ENCODE measurements around the gene ZNF532.

GRCh38 chr18:58947136-58947732 lies 82.6 kb downstream of the ZNF532 start:
- TF ChIP-seq, protein P1, sequence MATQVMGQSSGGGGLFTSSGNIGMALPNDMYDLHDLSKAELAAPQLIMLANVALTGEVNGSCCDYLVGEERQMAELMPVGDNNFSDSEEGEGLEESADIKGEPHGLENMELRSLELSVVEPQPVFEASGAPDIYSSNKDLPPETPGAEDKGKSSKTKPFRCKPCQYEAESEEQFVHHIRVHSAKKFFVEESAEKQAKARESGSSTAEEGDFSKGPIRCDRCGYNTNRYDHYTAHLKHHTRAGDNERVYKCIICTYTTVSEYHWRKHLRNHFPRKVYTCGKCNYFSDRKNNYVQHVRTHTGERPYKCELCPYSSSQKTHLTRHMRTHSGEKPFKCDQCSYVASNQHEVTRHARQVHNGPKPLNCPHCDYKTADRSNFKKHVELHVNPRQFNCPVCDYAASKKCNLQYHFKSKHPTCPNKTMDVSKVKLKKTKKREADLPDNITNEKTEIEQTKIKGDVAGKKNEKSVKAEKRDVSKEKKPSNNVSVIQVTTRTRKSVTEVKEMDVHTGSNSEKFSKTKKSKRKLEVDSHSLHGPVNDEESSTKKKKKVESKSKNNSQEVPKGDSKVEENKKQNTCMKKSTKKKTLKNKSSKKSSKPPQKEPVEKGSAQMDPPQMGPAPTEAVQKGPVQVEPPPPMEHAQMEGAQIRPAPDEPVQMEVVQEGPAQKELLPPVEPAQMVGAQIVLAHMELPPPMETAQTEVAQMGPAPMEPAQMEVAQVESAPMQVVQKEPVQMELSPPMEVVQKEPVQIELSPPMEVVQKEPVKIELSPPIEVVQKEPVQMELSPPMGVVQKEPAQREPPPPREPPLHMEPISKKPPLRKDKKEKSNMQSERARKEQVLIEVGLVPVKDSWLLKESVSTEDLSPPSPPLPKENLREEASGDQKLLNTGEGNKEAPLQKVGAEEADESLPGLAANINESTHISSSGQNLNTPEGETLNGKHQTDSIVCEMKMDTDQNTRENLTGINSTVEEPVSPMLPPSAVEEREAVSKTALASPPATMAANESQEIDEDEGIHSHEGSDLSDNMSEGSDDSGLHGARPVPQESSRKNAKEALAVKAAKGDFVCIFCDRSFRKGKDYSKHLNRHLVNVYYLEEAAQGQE (IDR thresholded peaks at IDR 0.05; ENCODE audit: insufficient read depth in 1 of 2, low read depth in 2 of 2, low read length in 2 of 2), result no peak
- TF ChIP-seq TAF1 (IDR thresholded peaks at IDR 0.05; ENCODE audit: borderline replicate concordance, insufficient read depth, low read length), result no peak
